HL-60 (cell line): ENCODE measurements around the gene CALHM2.

Experiments
- GABPA ChIP-seq: IDR thresholded peaks from 2 replicates; pipeline ENCODE4 v1.6.1; 2012; ENCODE audit warnings: low read depth
- POLR2AphosphoS5 ChIP-seq: IDR thresholded peaks from 2 replicates; pipeline ENCODE4 v1.6.1; 2012; ENCODE audit warnings: low read depth
- REST ChIP-seq: IDR thresholded peaks from 2 replicates; pipeline ENCODE4 v1.6.1; 2012; ENCODE audit warnings: low read depth; ENCODE audit not compliant: insufficient replicate concordance
- SPI1 ChIP-seq: IDR thresholded peaks from 2 replicates; pipeline ENCODE4 v1.6.1; 2012; ENCODE audit warnings: low read depth, mild to moderate bottlenecking, borderline replicate concordance
- TF ChIP-seq, protein P1 (sequence below): IDR thresholded peaks from one replicate; pipeline ENCODE4 v1.5.1; 2011; ENCODE audit warnings: low read length, control low read depth, inconsistent platforms; ENCODE audit not compliant: insufficient read depth

DNA sequence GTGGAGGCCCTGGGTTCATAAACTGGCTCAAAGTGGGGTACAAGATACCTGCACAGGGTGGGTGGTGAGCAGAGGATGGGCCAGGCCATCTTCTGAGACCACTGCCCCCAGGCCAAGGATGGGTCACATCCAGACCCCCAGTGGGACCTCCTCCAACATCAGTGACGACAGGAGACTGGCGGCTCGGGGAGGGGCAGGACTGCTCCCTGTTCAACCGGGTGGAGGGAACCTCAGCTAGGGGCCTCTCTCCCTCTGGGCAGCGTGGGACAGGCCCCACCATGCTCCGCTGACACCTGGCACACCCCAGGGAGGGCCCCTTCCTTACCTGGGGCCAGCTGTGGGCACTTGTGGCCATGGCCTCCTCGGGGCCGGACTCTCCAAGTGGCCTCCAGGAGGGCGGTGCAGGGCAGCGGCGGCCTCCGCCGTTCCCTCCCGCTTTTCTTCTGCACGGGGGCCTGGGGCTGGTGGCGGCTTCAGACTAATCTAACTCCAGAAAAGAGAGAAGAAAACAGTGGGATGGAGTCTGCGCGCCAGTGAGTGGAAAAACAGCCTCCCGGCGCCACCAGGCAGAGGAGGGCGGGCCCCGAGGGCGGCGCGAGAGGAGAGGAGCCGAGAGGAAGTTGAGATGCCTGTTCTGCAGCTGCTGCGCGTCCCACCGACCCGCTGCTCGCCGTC lies at the start of gene CALHM2:
- TF ChIP-seq, protein P1, sequence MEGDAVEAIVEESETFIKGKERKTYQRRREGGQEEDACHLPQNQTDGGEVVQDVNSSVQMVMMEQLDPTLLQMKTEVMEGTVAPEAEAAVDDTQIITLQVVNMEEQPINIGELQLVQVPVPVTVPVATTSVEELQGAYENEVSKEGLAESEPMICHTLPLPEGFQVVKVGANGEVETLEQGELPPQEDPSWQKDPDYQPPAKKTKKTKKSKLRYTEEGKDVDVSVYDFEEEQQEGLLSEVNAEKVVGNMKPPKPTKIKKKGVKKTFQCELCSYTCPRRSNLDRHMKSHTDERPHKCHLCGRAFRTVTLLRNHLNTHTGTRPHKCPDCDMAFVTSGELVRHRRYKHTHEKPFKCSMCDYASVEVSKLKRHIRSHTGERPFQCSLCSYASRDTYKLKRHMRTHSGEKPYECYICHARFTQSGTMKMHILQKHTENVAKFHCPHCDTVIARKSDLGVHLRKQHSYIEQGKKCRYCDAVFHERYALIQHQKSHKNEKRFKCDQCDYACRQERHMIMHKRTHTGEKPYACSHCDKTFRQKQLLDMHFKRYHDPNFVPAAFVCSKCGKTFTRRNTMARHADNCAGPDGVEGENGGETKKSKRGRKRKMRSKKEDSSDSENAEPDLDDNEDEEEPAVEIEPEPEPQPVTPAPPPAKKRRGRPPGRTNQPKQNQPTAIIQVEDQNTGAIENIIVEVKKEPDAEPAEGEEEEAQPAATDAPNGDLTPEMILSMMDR, result no peak
- TF ChIP-seq POLR2AphosphoS5, result no peak
- no peak for TF ChIP-seq REST
- no peak for TF ChIP-seq GABPA
- TF ChIP-seq SPI1, result peak; percentile 60; the same call in 1 of the 2 replicates
